ENCODE measurements around the gene ZNF397.

ZNF397 gene

GRCh38 chr18:35267161-35267651 is 26.4 kb downstream of the ZNF397 start:
- Histone ChIP-seq H3K27ac (peak overlapping the region; percentile 40 to 91), H3K4me3 (peak overlapping the region; percentile 81)
- peak; percentile 90 for DNase-seq (ENCODE audit: low spot score)
- no peak for TF ChIP-seq CTCF (IDR thresholded peaks at IDR 0.05)

GRCh38 chr18:35267809-35268208 is 27.0 kb downstream of the ZNF397 start:
- H3K4me3 ChIP-seq: peak overlapping the region; percentile 81
- H3K27ac ChIP-seq: peak overlapping the region; percentile 40 to 49
- TF ChIP-seq CTCF (IDR thresholded peaks at IDR 0.05): no peak
- DNase-seq (ENCODE audit: low spot score): no peak

- DNase-seq (ENCODE audit: low spot score): no peak
- no peak for TF ChIP-seq CTCF (IDR thresholded peaks at IDR 0.05)
- Histone ChIP-seq H3K4me3 (no peak overlapping the region), H3K27ac (no peak overlapping the region)
Measured at GRCh38 chr18:35268821-35269220, 28.0 kb downstream of the ZNF397 start.

GRCh38 chr18:35271656-35272055 is 30.8 kb downstream of the ZNF397 start:
- no peak overlapping the region for H3K4me3 ChIP-seq
- no peak for TF ChIP-seq CTCF (IDR thresholded peaks at IDR 0.05)
- no peak overlapping the region for H3K27ac ChIP-seq
- no peak for DNase-seq (ENCODE audit: low spot score)

GRCh38 chr18:35276267-35276666 is 35.4 kb downstream of the ZNF397 start:
- no peak overlapping the region for H3K4me3 ChIP-seq
- no peak overlapping the region for H3K27ac ChIP-seq
- TF ChIP-seq CTCF (IDR thresholded peaks at IDR 0.05): no peak
- no peak for DNase-seq (ENCODE audit: low spot score)

GRCh38 chr18:35277633-35278032 is 36.8 kb downstream of the ZNF397 start:
- DNase-seq (ENCODE audit: low spot score): no peak
- no peak overlapping the region for H3K27ac ChIP-seq
- H3K4me3 ChIP-seq: no peak overlapping the region
- TF ChIP-seq CTCF (IDR thresholded peaks at IDR 0.05): no peak

GRCh38 chr18:35278085-35278484 is 37.3 kb downstream of the ZNF397 start:
- Histone ChIP-seq H3K4me3 (no peak overlapping the region), H3K27ac (no peak overlapping the region)
- TF ChIP-seq CTCF (IDR thresholded peaks at IDR 0.05): no peak
- no peak for DNase-seq (ENCODE audit: low spot score)
